ENCODE data around the gene SLC10A7. TPM values are rescaled to one million over a fixed set of nuclear protein-coding genes. Genes with fewer than 3 reads are reported as not detected.

SLC10A7 gene
- total RNA-seq, 2 donors from 2014 or later: 6.0 to 7.5 TPM

DNA sequence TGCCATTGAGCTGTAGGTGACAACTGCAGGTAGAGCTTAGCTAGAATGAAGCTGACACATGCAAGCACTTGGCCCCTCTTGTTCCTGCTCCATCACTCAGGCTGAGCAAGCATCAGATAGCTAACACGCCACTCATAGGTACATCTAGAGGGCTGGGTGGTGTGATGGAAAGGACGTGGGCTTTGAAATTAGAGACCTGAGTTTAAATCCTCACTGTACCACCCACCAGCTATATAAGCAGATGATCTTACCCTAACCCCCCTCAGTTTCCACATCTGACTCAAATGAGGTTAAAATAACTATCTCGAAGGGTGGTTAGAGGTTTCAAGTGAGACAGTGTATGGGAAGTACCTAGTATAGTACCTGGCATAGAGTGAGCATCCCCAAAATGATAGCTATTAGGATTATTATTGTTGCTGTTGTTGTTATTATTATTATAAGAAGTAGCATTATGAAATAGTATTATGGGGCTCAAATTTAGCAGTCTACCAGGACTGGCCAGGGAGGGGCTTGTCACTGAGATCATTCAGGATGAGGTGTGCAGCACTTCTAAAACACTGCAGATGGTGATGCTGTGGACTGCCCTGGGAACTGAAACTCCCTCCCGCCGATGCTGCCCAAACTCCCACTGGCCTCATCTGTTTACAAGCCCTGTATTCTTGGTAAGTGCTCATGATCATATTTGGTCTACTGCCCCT lies 248.4 kb downstream of the SLC10A7 start:
- Mint-ChIP-seq H3K4me1 (no peaks in the 10 kb centered on the region), H3K27ac (no peak overlapping the region), H3K27me3 (ENCODE audit: insufficient read depth) (no peaks in the 10 kb centered on the region), H3K36me3 (ENCODE audit: low read depth) (no peaks in the 10 kb centered on the region), H3K9me3 (no peaks in the 10 kb centered on the region), H3K4me3 (no peak overlapping the region)
- Histone ChIP-seq H3K36me3 (ENCODE audit: control insufficient read depth, insufficient read depth, low read length) (no peaks in the 10 kb centered on the region), H3K4me3 (ENCODE audit: low read length) (no peak overlapping the region), H3K9ac (ENCODE audit: extremely low read depth, low read length, poor library complexity, severe bottlenecking) (no peak overlapping the region), H3K4me1 (ENCODE audit: control insufficient read depth, insufficient read depth, low read length) (no peaks in the 10 kb centered on the region), H3K9me3 (ENCODE audit: control insufficient read depth, low read length) (no peaks in the 10 kb centered on the region), H3K27me3 (ENCODE audit: control insufficient read depth, insufficient read depth, low read length, poor library complexity, severe bottlenecking) (no peaks in the 10 kb centered on the region), H3K27ac (ENCODE audit: low read depth, low read length) (no peak overlapping the region)
- TF ChIP-seq, protein P1, sequence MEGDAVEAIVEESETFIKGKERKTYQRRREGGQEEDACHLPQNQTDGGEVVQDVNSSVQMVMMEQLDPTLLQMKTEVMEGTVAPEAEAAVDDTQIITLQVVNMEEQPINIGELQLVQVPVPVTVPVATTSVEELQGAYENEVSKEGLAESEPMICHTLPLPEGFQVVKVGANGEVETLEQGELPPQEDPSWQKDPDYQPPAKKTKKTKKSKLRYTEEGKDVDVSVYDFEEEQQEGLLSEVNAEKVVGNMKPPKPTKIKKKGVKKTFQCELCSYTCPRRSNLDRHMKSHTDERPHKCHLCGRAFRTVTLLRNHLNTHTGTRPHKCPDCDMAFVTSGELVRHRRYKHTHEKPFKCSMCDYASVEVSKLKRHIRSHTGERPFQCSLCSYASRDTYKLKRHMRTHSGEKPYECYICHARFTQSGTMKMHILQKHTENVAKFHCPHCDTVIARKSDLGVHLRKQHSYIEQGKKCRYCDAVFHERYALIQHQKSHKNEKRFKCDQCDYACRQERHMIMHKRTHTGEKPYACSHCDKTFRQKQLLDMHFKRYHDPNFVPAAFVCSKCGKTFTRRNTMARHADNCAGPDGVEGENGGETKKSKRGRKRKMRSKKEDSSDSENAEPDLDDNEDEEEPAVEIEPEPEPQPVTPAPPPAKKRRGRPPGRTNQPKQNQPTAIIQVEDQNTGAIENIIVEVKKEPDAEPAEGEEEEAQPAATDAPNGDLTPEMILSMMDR (conservative IDR thresholded peaks at IDR 0.05): no peak
- 91 to 96% methylated on average over 4 of the region's 5 CpGs for WGBS, 2 experiments (ENCODE audit: insufficient coverage in 1 of 2, insufficient read length in 1 of 2)
- no peak for DNase-seq

DNA sequence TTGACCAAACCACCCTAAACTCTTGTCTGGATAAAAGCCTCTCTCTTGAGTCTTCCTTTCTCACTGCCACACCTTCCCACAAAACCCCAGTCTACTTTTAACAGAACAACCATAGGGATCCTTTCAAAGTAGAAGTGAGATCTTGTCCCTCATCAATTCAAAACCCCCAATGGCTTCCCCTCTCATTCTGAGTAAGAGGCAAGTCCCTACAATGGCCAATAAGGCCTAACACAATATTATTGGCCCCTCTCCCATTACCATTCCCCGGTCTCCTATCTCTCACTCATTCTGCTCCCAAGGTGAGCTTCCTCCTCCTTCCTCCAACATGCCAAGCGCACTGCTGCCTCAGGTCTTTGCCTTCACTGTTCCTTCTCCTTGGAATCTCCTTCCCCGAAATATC lies 250.3 kb downstream of the SLC10A7 start:
- Histone ChIP-seq H3K9ac (ENCODE audit: extremely low read depth, low read length, poor library complexity, severe bottlenecking) (no peak overlapping the region), H3K36me3 (ENCODE audit: control insufficient read depth, insufficient read depth, low read length) (no peaks in the 10 kb centered on the region), H3K4me1 (ENCODE audit: control insufficient read depth, insufficient read depth, low read length) (no peaks in the 10 kb centered on the region), H3K27me3 (ENCODE audit: control insufficient read depth, insufficient read depth, low read length, poor library complexity, severe bottlenecking) (no peaks in the 10 kb centered on the region), H3K4me3 (ENCODE audit: low read length) (no peak overlapping the region), H3K9me3 (ENCODE audit: control insufficient read depth, low read length) (no peaks in the 10 kb centered on the region), H3K27ac (ENCODE audit: low read depth, low read length) (no peak overlapping the region)
- H3K27me3 Mint-ChIP-seq (ENCODE audit: insufficient read depth): no peaks in the 10 kb centered on the region
- 90 to 97% methylated on average over 3 of the region's 3 CpGs for WGBS, 2 experiments (ENCODE audit: insufficient coverage in 1 of 2, insufficient read length in 1 of 2)
- TF ChIP-seq, protein P1 (conservative IDR thresholded peaks at IDR 0.05): no peak
- no peaks in the 10 kb centered on the region for H3K4me1 Mint-ChIP-seq
- DNase-seq: no peak
- H3K9me3 Mint-ChIP-seq: no peaks in the 10 kb centered on the region
- no peak overlapping the region for H3K27ac Mint-ChIP-seq
- no peaks in the 10 kb centered on the region for H3K36me3 Mint-ChIP-seq (ENCODE audit: low read depth)
- H3K4me3 Mint-ChIP-seq: no peak overlapping the region

DNA sequence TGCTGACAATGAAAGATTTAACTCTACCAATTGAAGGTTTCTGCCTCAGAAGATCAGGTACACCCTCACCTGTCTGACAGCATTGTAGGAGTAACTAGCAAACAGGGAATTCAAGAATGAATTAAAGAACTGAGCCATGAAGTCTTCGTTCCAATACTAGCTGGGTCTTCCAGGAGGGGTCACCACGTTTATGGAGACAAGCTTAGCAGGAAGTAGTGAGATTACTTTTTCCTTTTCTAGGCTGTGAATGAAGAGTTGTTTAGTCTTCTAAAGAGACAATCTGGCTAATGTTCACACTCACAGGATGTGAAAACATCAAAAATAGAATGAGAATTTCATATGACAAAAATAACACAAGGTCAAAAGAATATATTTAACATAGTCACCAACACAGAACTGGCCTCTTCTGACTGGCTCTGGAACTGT lies 252.5 kb downstream of the SLC10A7 start:
- H3K27me3 ChIP-seq (ENCODE audit: control insufficient read depth, insufficient read depth, low read length, poor library complexity, severe bottlenecking): no peaks in the 10 kb centered on the region
- Mint-ChIP-seq H3K4me1 (no peaks in the 10 kb centered on the region), H3K4me3 (no peak overlapping the region), H3K9me3 (no peaks in the 10 kb centered on the region), H3K27me3 (ENCODE audit: insufficient read depth) (no peaks in the 10 kb centered on the region), H3K36me3 (ENCODE audit: low read depth) (no peaks in the 10 kb centered on the region), H3K27ac (no peak overlapping the region)
- DNase-seq: no peak
- no peaks in the 10 kb centered on the region for H3K9me3 ChIP-seq (ENCODE audit: control insufficient read depth, low read length)
- no peak overlapping the region for H3K27ac ChIP-seq (ENCODE audit: low read depth, low read length)
- WGBS, 2 experiments (ENCODE audit: insufficient coverage in 1 of 2, insufficient read length in 1 of 2): 83 to 100% methylated on average over 2 of the region's 2 CpGs
- H3K4me3 ChIP-seq (ENCODE audit: low read length): no peak overlapping the region
- no peaks in the 10 kb centered on the region for H3K36me3 ChIP-seq (ENCODE audit: control insufficient read depth, insufficient read depth, low read length)
- no peaks in the 10 kb centered on the region for H3K4me1 ChIP-seq (ENCODE audit: control insufficient read depth, insufficient read depth, low read length)
- TF ChIP-seq, protein P1 (conservative IDR thresholded peaks at IDR 0.05): no peak
- no peak overlapping the region for H3K9ac ChIP-seq (ENCODE audit: extremely low read depth, low read length, poor library complexity, severe bottlenecking)

All from endodermal cell (in vitro differentiated cells).